ENCODE data around the gene BMP6.

BMP6 gene

DNA sequence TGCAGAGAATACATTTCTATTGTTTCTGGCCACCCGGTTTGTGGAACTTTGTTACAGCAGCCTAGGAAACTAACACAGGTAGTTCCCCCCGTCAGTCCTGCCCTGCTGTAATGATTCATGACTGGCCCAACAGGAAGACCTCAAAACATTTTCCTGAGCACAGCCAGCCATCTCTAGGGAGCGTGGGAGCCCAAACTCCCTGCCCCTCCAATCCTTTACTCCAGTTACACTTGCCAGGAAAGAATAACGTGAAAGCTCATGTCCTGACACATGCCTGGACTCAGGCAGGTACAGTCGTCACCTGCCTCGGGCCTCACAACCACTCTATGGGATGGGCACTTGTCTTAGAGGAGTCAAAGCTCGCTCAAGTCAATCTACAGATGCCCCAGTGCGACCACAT, 176.3 kb downstream of the BMP6 start:
- Mint-ChIP-seq H3K4me1 (ENCODE audit: low read depth) (peaks cover 2% of the 10 kb centered on the region), H3K36me3 (ENCODE audit: low read depth) (peaks cover 51% of the 10 kb centered on the region), H3K27ac (no peak overlapping the region), H3K9me3 (no peaks in the 10 kb centered on the region), H3K4me3 (no peak overlapping the region), H3K27me3 (ENCODE audit: low read depth) (no peaks in the 10 kb centered on the region)
- DNase-seq (ENCODE audit: low spot score) = no peak

DNA sequence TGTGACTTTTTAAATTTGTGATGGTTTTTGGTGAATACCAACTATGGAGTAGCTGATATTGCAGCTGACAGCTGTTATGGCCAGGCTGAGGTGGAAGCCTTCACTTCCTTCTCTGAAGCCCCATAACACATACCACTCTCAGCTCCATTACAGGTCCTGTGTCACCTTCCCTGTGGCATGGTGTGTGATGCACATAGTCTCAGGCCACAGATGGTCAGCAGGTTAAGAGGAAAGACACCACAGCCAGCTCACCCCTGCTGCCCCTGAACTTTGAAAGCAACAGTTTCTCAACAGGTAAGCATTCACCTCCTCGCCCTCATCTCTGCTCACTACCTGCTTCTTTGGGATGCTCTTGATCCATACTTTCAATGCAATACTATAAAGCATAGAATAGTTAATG, 177.0 kb downstream of the BMP6 start:
- DNase-seq (ENCODE audit: low spot score) = no peak
- no peak overlapping the region for H3K4me3 Mint-ChIP-seq
- peaks cover 4% of the 10 kb centered on the region for H3K4me1 Mint-ChIP-seq (ENCODE audit: low read depth)
- H3K36me3 Mint-ChIP-seq (ENCODE audit: low read depth) = peaks cover 46% of the 10 kb centered on the region
- no peaks in the 10 kb centered on the region for H3K27me3 Mint-ChIP-seq (ENCODE audit: low read depth)
- no peaks in the 10 kb centered on the region for H3K9me3 Mint-ChIP-seq
- H3K27ac Mint-ChIP-seq = no peak overlapping the region

DNA sequence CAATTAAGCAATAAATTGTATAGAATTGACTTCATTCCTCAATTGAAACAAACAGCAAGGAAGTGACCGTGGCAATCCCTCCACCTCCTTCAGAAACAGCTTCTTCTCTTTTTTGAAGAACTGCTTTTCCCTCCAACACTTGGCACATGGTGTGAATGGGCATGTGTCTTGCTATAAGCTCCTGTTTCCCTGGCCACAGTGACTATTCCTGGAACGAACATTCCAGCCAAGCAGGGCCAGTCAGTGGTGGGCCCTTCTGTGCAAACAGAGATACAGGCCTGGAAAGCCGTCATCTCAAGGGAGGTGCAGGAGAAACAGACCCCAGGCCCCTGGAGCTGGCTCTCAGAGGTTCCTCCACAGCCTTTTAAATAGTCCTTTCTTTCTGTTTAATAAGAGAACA, 177.8 kb downstream of the BMP6 start:
- H3K4me3 Mint-ChIP-seq = no peak overlapping the region
- DNase-seq (ENCODE audit: low spot score) = no peak
- H3K4me1 Mint-ChIP-seq (ENCODE audit: low read depth) = peaks cover 5% of the 10 kb centered on the region
- H3K9me3 Mint-ChIP-seq = no peaks in the 10 kb centered on the region
- H3K27ac Mint-ChIP-seq = no peak overlapping the region
- peaks cover 40% of the 10 kb centered on the region for H3K36me3 Mint-ChIP-seq (ENCODE audit: low read depth)
- H3K27me3 Mint-ChIP-seq (ENCODE audit: low read depth) = no peaks in the 10 kb centered on the region

DNA sequence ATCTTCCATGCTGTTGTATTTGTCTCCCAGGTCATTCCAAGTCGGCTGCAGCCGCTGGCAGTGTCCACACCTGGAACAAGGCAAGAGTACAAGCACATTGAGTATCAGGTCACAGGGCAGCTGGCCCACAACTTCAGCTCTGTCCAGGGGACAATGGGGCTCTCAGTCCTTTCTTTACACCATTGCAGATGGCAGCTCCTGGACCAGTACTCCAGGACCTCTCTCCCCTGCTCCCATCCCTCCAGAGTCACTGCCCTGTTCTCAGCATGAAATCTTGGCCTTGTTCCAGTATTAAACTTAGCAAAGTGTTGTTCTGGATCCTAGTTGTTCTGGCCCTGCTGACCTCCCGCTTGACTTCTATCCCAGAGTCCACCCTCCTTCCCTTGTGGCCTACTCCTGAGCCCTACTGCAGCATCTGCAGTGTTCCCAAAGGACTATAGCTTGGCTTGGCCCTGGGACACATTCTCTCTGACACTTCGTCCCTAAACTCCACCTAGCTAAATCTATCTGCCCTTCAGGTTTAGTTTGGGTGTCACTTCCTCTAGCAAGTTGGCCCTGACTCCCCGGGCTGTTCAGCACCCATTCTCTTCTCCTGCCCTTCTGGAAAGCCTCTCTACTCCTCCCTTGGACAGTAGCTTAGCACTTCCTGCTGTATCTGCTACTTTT, 178.9 kb downstream of the BMP6 start:
- Mint-ChIP-seq H3K27ac (peak overlapping the region; percentile 34), H3K4me1 (ENCODE audit: low read depth) (peaks cover 9% of the 10 kb centered on the region)

DNA sequence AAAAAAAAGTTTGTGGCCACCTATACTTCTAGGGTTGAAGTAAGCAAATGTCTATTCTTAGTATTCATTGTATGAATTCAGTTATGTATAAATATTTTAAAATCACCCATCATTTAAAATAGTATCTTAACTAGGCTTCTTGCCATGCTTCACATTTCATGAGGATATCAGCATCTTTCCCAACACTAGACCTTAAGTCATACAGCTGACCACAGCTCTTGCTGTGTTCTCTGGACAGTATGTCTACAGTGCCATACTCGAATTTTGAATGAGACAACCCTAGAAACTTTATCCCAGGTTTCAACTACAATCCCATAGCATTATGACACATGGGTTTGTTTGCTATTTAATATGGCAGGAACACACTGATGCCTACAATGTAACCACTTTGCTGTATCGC, 179.5 kb downstream of the BMP6 start:
- Mint-ChIP-seq H3K27ac (no peak overlapping the region), H3K27me3 (ENCODE audit: low read depth) (no peaks in the 10 kb centered on the region), H3K36me3 (ENCODE audit: low read depth) (peaks cover 34% of the 10 kb centered on the region), H3K4me1 (ENCODE audit: low read depth) (peaks cover 9% of the 10 kb centered on the region), H3K4me3 (no peak overlapping the region), H3K9me3 (no peaks in the 10 kb centered on the region)
- DNase-seq (ENCODE audit: low spot score) = no peak

More for the DNA sequence above, 178.9 kb downstream of the BMP6 start:
- no peaks in the 10 kb centered on the region for H3K9me3 Mint-ChIP-seq
- DNase-seq (ENCODE audit: low spot score) = no peak
- H3K4me3 Mint-ChIP-seq = no peak overlapping the region
- H3K27me3 Mint-ChIP-seq (ENCODE audit: low read depth) = no peaks in the 10 kb centered on the region
- H3K36me3 Mint-ChIP-seq (ENCODE audit: low read depth) = peaks cover 38% of the 10 kb centered on the region

DNA sequence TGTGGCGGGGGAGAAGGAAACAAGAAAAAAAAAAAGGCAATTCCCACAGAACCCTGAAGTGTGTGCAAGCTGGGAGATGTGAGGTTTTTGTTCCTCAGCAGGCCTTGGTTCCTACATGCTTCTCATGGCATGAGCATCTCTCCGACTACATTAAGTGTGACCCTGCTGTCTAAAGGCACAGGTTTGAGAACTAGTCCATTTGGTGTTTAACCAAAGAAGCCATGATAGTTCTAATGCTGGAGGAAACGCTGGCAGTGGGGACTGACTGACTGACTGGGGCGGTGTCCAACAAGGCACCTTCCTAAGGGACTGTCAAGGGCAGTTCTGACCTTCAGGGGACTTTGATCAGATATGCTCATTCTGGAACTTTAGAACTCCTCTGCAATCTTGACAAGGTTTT, 180.8 kb downstream of the BMP6 start:
- Mint-ChIP-seq H3K4me3 (no peak overlapping the region), H3K9me3 (no peaks in the 10 kb centered on the region), H3K27ac (no peak overlapping the region), H3K27me3 (ENCODE audit: low read depth) (no peaks in the 10 kb centered on the region), H3K4me1 (ENCODE audit: low read depth) (peaks cover 9% of the 10 kb centered on the region), H3K36me3 (ENCODE audit: low read depth) (peaks cover 24% of the 10 kb centered on the region)
- DNase-seq (ENCODE audit: low spot score) = no peak

DNA sequence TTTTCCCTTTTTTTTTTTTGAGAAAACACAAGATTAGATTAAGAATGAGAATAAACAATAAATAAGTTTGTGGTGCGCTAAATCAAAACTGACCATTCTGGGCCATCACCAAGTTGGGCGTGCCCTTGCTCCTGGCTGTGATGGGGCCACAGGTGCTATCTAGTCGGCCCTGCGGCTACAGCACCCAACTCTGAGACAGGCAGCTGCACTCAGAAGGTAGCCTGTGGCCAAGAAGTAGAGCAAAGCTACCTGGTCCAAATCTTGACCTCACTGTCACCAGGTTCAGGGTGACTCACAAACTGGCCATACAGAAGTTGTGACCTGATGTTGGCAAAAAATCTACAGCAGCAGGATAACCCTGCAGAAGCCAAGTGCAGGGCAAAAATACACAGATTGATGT, 181.3 kb downstream of the BMP6 start:
- Mint-ChIP-seq H3K36me3 (ENCODE audit: low read depth) (peaks cover 22% of the 10 kb centered on the region), H3K9me3 (no peaks in the 10 kb centered on the region), H3K4me1 (ENCODE audit: low read depth) (peaks cover 9% of the 10 kb centered on the region), H3K4me3 (no peak overlapping the region), H3K27ac (no peak overlapping the region), H3K27me3 (ENCODE audit: low read depth) (no peaks in the 10 kb centered on the region)
- no peak for DNase-seq (ENCODE audit: low spot score)

DNA sequence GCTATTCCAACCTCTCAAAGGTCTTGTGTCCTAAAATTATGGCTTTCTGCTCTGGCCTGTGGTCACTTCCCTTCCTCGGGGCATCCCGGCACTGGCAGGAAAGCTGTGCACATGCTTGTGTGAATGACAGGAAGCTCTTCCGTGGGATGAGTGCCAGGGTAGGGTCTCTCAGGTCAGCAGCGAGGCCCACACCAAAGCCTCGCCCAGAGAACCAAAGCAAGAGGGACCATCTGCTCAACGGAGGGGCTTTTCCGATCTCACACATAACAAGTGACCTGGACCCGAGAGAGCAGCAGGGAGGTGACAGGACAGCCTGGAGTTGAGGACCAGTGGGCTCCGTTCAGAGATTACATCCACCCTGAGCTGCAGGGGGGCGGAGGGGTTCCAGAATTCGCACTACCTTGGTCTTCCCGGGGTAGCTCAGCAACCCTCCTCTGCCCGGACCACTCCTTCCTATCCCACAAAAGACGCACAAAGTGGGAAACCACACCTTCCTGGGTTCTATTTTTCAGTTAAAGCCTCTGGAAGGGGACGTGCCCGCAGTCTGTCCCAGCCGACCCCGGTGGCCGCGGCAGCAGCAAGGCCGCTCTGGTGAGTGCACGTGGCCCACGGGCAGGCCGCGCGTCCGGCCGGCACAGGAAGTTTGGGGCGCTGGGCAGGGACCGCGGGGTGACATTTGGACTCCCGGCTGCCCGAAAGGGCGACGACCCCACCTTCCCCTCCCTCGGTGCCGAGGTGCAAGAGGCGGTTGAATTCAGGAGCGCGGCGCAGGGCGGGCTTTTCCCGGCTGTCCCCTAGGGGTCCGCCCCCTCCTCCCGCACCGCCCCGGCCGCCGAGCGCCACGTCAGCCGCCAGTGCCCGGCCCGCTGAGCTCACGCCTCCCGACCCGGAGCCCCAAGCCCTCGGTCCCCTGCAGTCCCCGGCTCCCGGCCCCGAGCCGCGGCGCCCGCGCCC, 183.7 kb downstream of the BMP6 start:
- H3K27me3 Mint-ChIP-seq (ENCODE audit: low read depth) = no peaks in the 10 kb centered on the region
- H3K4me1 Mint-ChIP-seq (ENCODE audit: low read depth) = peaks cover 9% of the 10 kb centered on the region
- no peaks in the 10 kb centered on the region for H3K9me3 Mint-ChIP-seq
- peak overlapping the region; percentile 85 for H3K4me3 Mint-ChIP-seq
- peak overlapping the region; percentile 50 for H3K27ac Mint-ChIP-seq
- peaks cover 7% of the 10 kb centered on the region for H3K36me3 Mint-ChIP-seq (ENCODE audit: low read depth)
- peak; percentile 56 for DNase-seq (ENCODE audit: low spot score)

DNA sequence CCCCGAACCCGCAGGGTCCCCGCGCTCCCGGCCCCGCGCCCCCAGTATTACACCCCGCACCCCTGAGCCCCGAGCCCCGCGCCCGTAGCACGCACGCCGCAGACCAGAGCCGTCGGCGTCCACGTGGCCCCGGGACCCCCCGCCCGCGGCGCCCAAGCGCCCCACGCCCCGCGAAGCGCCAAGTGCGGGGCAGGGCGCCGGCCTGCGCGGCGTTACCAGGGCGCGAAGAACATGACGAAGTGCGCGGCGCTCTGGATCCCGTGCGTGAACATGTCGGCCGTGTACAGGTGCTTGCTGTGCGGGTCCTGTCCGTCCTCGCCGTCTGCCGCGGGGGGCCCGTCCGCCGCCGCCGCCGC, 184.4 kb downstream of the BMP6 start:
- H3K9me3 Mint-ChIP-seq = no peaks in the 10 kb centered on the region
- H3K36me3 Mint-ChIP-seq (ENCODE audit: low read depth) = peaks cover 1% of the 10 kb centered on the region
- DNase-seq (ENCODE audit: low spot score) = no peak
- no peak overlapping the region for H3K4me3 Mint-ChIP-seq
- peaks cover 8% of the 10 kb centered on the region for H3K4me1 Mint-ChIP-seq (ENCODE audit: low read depth)
- H3K27me3 Mint-ChIP-seq (ENCODE audit: low read depth) = no peaks in the 10 kb centered on the region
- H3K27ac Mint-ChIP-seq = no peak overlapping the region

DNA sequence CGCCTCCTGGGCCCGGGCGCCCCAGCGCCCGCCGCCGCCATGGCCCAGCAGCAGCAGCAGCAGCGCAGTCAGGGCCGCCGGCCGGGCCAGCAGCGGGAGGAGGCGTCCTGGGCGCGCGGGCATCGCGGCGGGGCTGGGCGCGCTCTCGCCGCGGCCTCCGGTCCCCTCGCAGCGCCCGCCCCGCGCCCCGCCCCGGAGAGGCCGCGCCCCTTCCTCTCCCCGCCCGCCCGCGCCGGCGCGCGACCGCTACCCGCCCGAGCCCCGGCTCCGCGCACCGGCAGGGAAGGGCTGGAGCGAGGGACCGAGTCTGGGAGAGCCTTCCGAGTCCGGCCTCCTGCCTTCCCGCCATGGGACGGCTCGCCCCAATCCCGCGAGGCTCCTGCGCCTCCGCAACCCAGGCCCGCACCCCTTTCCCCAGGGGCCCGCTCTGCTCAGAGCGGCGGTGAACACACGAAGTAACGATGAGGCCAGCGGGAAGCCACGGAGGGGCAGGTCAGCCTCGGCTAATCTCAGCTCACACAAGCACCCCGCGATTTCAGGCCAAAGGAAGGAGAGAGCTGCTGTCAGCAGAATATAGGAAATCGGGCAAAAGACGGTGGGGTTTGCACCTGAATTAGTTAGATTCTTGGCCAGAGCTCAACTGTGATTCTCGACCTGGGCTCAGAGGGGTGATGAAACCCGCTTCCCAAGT, 184.9 kb downstream of the BMP6 start, which contains the start of gene TXNDC5:
Gene TXNDC5 (minus strand): TSS at position 135 of the 691 bp plus-strand sequence. CDS start 12 bp downstream, at position 123.
- Mint-ChIP-seq H3K4me1 (ENCODE audit: low read depth) (peaks cover 8% of the 10 kb centered on the region), H3K4me3 (peak within 1 kb of the TSS; percentile 85), H3K9me3 (no peaks in the 10 kb centered on the region), H3K36me3 (ENCODE audit: low read depth) (peaks cover 1% of the 10 kb centered on the region), H3K27ac (peak within 1 kb of the TSS; percentile 50), H3K27me3 (ENCODE audit: low read depth) (no peaks in the 10 kb centered on the region)
- peak; percentile 73 for DNase-seq (ENCODE audit: low spot score)

DNA sequence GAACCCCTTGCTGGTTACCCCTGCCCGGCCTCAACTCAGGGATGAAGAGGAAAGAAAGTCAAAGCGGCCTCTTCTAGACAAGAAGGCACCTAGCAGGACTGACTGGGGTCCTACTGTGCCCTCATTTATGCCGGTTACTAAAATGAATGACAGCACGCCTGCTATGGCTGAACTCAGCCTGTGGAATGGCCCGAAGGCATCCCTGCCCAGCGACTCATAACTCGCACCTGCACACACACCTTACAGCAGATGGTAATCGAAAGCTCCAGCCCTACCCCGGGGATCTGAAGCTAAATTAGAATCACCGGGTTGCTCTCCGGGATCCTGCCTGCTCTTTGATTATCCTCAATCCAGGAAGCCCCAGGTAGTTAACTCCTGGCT, 185.4 kb downstream of the BMP6 start:
- H3K27me3 Mint-ChIP-seq (ENCODE audit: low read depth) = no peaks in the 10 kb centered on the region
- H3K4me1 Mint-ChIP-seq (ENCODE audit: low read depth) = peaks cover 8% of the 10 kb centered on the region
- no peak for DNase-seq (ENCODE audit: low spot score)
- no peak overlapping the region for H3K27ac Mint-ChIP-seq
- H3K9me3 Mint-ChIP-seq = no peaks in the 10 kb centered on the region
- no peak overlapping the region for H3K4me3 Mint-ChIP-seq
- peaks cover 1% of the 10 kb centered on the region for H3K36me3 Mint-ChIP-seq (ENCODE audit: low read depth)

DNA sequence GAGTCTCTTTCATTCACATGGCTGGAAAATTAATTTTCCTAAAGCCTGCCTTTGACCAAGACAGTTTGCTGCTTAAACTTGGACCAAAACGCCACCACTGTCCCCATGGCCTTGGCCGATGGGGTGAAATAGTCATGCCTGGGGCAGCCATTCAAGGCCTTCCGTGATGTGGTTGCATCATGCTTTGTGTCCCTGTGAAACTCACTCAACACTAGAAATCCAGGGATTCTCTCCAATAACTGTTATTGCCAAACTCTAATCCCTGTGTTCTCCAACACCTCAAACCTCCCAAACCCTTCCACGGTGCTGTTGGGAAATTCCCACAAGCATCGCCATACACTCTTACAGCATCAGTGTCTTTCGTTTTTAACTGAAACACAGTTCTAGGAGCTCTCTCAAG, 186.1 kb downstream of the BMP6 start:
- no peaks in the 10 kb centered on the region for H3K9me3 Mint-ChIP-seq
- no peaks in the 10 kb centered on the region for H3K27me3 Mint-ChIP-seq (ENCODE audit: low read depth)
- H3K4me3 Mint-ChIP-seq = no peak overlapping the region
- no peak for DNase-seq (ENCODE audit: low spot score)
- peaks cover 8% of the 10 kb centered on the region for H3K4me1 Mint-ChIP-seq (ENCODE audit: low read depth)
- H3K36me3 Mint-ChIP-seq (ENCODE audit: low read depth) = peaks cover 1% of the 10 kb centered on the region
- no peak overlapping the region for H3K27ac Mint-ChIP-seq

DNA sequence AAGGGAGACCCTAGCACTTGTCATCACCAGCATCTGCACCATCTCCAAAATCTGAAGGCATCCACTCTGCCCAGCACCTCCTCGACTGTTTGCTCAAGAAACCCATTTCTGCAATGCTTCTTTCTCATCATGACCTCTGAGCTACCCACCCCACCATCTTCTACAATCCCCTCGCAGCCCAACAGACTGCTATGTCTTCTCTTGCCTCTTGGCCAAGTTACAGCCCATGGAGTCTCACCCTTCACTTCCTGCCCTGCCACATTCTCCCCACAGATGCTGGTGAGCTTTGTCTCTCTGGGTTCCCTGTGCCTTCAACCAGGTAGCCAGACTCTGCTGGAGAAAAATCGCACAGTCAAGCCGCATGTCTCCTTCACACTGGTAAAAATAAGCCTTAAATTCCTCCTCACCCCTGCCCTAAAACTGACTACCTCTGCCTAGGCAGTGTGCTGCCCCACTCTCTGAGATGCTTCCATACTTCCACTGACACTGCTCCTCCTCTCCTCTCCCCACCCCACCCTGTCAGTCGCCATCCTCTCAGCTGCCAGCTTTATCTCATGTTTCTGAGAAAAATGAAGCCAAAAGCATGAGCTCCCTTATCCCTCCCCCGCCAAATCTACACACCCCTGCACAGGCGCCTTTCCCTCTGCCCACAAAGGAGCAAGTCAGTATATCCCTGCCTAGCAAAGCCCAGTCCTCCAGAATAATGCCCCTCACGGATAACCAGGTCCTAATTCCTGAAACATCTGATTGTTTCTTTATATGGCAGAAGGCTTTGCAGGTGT, 187.0 kb downstream of the BMP6 start:
- DNase-seq (ENCODE audit: low spot score) = no peak
- H3K36me3 Mint-ChIP-seq (ENCODE audit: low read depth) = peaks cover 1% of the 10 kb centered on the region
- peaks cover 5% of the 10 kb centered on the region for H3K4me1 Mint-ChIP-seq (ENCODE audit: low read depth)
- no peaks in the 10 kb centered on the region for H3K9me3 Mint-ChIP-seq
- no peak overlapping the region for H3K27ac Mint-ChIP-seq
- no peak overlapping the region for H3K4me3 Mint-ChIP-seq
- no peaks in the 10 kb centered on the region for H3K27me3 Mint-ChIP-seq (ENCODE audit: low read depth)

All from T-helper 2 cell treated with Interferon-gamma antibody and Interleukin-4, amounts not matched to agents 5 μg/mL and 100 μg/mL, for 36 hours (primary cell).